ENCODE data around the gene C6orf58. TPM values are rescaled to one million over a fixed set of nuclear protein-coding genes. Genes with fewer than 3 reads are reported as not detected.
A peak's percentile ranks its signal among the peaks of the same experiment; 100 is the strongest.
"Not testable (repeated sequence)": the region's sequence is repeated elsewhere in the genome, so short reads cannot be mapped to it uniquely, and the experiment has no call there.

C6orf58 gene
- total RNA-seq, 1 donor from 2014 or later = 0.26 TPM

GRCh38 chr6:127590344-127590743, 13.4 kb downstream of the C6orf58 start:
- no peak for DNase-seq (ENCODE audit: low read depth in 2 of 2)

DNA sequence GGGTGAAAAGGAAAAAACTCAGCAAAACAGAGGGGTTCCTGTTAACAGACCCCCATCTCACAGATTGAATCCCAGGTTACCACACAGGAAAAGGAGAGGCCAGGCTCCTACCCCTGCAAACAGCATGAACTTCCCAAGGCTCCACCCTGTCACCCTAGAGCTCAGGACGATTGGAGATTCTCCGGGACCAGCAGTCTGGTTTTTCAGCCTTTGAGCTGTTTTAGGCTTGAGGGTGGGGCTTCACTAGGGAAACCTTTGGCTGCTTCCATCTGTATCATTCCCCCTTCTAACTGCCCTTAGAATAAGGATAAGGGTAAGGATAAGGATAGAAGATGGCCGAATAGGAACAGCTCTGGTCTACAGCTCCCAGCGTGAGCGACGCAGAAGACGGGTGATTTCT, 16.0 kb downstream of the C6orf58 start:
- DNase-seq (ENCODE audit: low read depth in 2 of 2) = no peak

- not testable (repeated sequence) for DNase-seq (ENCODE audit: low read depth in 2 of 2)
These were observed 16.5 kb downstream of the C6orf58 start for GRCh38 chr6:127593456-127593855.

DNA sequence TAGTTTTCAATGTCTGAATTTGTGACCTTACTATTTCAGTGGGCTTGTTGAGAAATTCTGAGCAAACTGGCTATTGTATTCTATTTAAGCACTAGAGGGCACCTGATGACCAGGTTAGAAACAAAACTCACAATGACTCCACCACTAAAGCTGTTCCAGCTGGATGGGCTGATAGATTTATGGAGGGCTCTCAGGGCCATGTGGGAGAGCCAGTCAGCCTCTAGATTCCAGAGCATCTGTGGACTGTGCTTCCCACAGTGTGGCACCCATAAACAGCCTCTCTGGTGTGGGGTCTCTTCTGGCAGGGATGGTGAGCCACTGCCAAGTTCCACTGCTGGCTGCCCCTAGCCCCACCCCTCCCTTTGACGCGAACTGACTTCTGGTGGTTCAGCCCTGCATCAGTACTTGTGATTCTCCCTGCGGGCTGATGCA, 29.2 kb downstream of the C6orf58 start:
- DNase-seq (ENCODE audit: low read depth in 2 of 2) = peak; percentile 4 to 45

GRCh38 chr6:127608554-127609270, 31.7 kb downstream of the C6orf58 start:
- no peak for DNase-seq (ENCODE audit: low read depth in 2 of 2)

DNA sequence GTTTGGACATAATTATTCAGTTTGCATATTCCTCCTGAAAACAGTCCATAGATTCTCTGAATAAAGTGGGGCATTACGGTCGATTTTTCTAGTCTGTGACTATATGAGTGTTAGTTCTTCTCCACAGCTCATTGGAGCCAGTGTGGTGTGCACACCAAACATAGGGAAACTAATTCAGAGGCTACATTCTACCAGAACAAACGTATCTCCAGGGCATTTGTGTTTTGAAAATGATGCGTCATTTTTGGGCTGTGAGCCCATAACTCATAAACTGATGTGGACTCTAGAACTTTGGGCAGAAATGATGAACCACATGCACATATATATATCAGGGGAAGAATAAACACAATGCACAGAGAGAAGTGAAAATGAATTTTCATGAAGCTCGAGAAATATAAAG, 41.8 kb downstream of the C6orf58 start:
- no peak for DNase-seq (ENCODE audit: low read depth in 2 of 2)

- no peak for DNase-seq (ENCODE audit: low read depth in 2 of 2)
These were observed 53.8 kb downstream of the C6orf58 start for GRCh38 chr6:127630800-127631199.

DNA sequence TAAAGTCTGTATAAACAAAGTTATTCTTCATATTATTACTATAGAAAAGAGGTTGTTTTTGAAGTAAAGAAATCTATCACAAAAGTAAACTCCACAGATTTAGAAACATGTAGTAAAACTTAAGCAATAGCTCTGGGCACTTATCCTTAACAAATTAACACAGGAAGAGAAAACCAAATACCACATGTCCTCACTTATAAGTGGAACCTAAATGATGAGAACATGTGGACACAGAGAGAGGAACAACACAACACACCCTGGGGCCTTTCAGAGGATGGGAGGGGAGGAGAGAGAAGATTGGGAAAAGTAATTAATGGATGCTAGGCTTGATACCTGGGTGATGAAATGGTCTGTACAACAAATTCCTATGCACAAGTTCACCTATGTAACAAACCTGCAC, 57.2 kb downstream of the C6orf58 start:
- no peak for DNase-seq (ENCODE audit: low read depth in 2 of 2)

GRCh38 chr6:127635091-127635490, 58.1 kb downstream of the C6orf58 start:
- DNase-seq (ENCODE audit: low read depth in 2 of 2) = no peak

DNA sequence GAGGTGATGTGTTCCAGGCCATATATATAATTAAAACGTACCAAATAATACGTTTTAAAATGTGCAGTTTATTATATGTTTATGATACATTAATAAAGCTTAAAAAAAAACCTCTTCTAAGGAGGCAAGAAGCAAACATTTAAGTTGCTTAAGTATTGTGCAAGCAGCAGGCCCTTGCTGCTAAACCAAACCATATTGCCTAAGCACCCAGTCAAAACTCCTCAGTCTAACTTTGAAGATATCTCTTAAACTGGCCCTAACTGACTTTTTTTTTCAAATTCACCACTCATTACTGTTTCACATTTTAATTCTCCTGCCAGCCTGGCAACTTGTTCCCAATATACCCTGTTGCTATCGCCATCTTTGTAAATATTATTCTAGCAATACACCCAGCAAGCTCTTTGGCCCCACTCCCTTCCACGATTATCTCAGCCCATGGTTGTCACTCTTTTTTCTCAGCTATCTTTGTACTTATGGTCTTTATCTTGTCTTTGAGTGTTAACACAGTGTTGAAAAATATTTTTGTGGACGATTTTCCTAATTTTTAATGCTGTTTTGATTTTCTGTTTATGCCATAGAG, 60.9 kb downstream of the C6orf58 start:
- no peak for DNase-seq (ENCODE audit: low read depth in 2 of 2)

Other genes starting within 250 kb of the C6orf58 start
- gene ECHDC1, start 233.6 kb upstream of the C6orf58 start, total RNA-seq = 39.3 and 46.3 TPM in 2 replicates
- not detected in 2 replicates for gene KIAA0408, start 117.8 kb upstream of the C6orf58 start, total RNA-seq